GM21825 (cell line): ENCODE results near the gene NR6A1.
"Not testable (repeated sequence)": the region's sequence is repeated elsewhere in the genome, so short reads cannot be mapped to it uniquely, and the experiment has no call there.

Source experiments
- ATAC-seq: cut with Tn5 transposase; IDR thresholded peaks from one replicate; pipeline ENCODE4 v1.9.1; 2021; ENCODE audit warnings: mild to moderate bottlenecking, moderate library complexity; ENCODE audit not compliant: unreplicated experiment

The NR6A1 gene

GRCh38 chr9:124778575-124779367 lies 7.7 kb upstream of the NR6A1 start:
- no peak for ATAC-seq

GRCh38 chr9:124776954-124777648 lies 6.0 kb upstream of the NR6A1 start, which contains the start of gene OLFML2A:
Gene OLFML2A, plus strand, starts transcription at chr9:124777133. Its CDS starts 138 bp downstream, at chr9:124777271.
- no peak for ATAC-seq

- ATAC-seq: no peak
These were observed 5.5 kb upstream of the NR6A1 start for GRCh38 chr9:124776618-124776953.

- ATAC-seq: peak; percentile 27
These were observed 3.2 kb upstream of the NR6A1 start for GRCh38 chr9:124774129-124774978.

GRCh38 chr9:124773473-124774128 lies 2.5 kb upstream of the NR6A1 start:
- no peak for ATAC-seq

- ATAC-seq: not testable (repeated sequence)
These were observed 1.8 kb upstream of the NR6A1 start for GRCh38 chr9:124772877-124773276.

GRCh38 chr9:124771867-124772679 lies 962 bp upstream of the NR6A1 start:
- no peak for ATAC-seq

GRCh38 chr9:124770359-124771020 lies 621 bp downstream of the NR6A1 start:
- ATAC-seq: no peak

GRCh38 chr9:124769549-124770358 lies 1.4 kb downstream of the NR6A1 start:
- ATAC-seq: no peak

- no peak for ATAC-seq
These were observed 2.2 kb downstream of the NR6A1 start for GRCh38 chr9:124768750-124769548.

GRCh38 chr9:124768334-124768733 lies 2.8 kb downstream of the NR6A1 start:
- no peak for ATAC-seq

- no peak for ATAC-seq
These were observed 3.3 kb downstream of the NR6A1 start for GRCh38 chr9:124767821-124768220.

GRCh38 chr9:124766815-124767554 lies 4.1 kb downstream of the NR6A1 start:
- no peak for ATAC-seq

GRCh38 chr9:124766326-124766725 lies 4.8 kb downstream of the NR6A1 start:
- no peak for ATAC-seq

GRCh38 chr9:124765439-124765835 lies 5.7 kb downstream of the NR6A1 start:
- no peak for ATAC-seq

- ATAC-seq: peak; percentile 65
These were observed 6.2 kb downstream of the NR6A1 start for GRCh38 chr9:124764774-124765438.

GRCh38 chr9:124762633-124763032 lies 8.5 kb downstream of the NR6A1 start:
- ATAC-seq: no peak
